HG03558 (cell line): Measurements from ENCODE around the gene TMEM181.
A peak's percentile ranks its signal among the peaks of the same experiment; 100 is the strongest.
"Not testable (repeated sequence)": the region's sequence is repeated elsewhere in the genome, so short reads cannot be mapped to it uniquely, and the experiment has no call there.

Experiments
- ATAC-seq: cut with Tn5 transposase; IDR thresholded peaks from one replicate; pipeline ENCODE4 v1.9.1; 2021; ENCODE audit warnings: moderate number of reproducible peaks; ENCODE audit not compliant: unreplicated experiment; ENCODE audit errors: extremely low read depth

The TMEM181 gene

GRCh38 chr6:158633127-158633526 is 73.2 kb downstream of the TMEM181 start:
- ATAC-seq, result no peak

DNA sequence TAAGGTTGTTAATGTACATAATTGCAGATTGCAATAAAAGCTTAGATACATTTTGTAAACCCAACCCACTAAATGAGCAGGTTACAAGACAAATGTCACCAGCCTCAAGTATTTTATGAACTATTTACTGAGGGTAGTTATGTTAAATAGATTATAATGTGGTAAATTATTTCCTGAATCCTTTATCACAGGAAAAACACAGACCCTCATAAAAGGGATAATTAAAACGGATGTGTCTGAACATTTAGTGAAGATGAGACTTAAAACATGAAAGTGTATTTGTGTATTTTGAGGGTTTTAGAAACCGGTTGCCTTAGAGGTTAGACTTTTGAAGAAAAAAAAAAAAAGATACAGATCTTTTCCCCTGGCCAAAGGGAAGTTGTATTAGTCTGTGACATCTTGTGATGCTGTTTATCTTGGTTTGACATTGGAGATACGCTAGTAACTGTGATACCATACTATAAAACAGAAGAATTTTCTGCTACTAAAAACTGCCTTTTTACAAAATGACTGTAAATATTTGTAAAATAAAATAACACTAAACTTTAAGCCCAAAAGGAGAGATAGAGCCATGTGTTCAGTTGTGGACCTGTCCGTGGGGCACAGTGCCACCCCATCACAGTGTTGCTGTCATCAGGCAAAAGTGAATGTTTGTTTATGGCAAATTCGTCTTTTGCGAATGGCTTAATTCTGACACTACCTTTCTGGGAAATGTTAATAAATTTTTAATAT is 75.0 kb downstream of the TMEM181 start:
- ATAC-seq, result no peak

- no peak for ATAC-seq
Observed at GRCh38 chr6:158635427-158636073, 75.7 kb downstream of the TMEM181 start.

GRCh38 chr6:158636778-158637177 is 76.9 kb downstream of the TMEM181 start:
- ATAC-seq, result no peak

DNA sequence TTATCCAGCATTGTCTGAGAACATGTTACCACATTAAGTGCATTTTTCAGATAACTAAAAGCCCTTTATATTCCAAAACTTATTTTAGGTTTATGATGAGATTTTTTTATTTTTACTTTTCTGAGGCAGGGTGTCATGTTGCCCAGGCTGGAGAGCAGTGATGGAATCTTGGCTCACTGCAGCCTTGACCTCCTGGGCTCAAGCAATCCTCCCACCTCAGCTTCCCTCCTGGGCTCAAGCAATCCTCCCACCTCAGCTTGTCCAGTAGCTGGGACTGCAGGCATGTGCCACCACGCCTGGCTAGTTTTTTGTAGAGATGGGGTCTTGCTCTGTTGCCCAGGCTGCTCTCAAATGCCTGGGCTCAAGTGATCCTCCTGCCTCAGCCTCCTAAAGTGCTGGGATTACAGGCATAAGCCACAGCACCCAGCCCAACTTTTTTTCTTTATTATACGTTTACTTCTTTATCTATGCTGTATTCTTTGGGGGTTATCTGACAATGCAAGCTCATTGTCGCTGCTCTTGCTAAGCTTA is 78.5 kb downstream of the TMEM181 start:
- ATAC-seq, result no peak

GRCh38 chr6:158639056-158639455 is 79.2 kb downstream of the TMEM181 start:
- ATAC-seq, result no peak

DNA sequence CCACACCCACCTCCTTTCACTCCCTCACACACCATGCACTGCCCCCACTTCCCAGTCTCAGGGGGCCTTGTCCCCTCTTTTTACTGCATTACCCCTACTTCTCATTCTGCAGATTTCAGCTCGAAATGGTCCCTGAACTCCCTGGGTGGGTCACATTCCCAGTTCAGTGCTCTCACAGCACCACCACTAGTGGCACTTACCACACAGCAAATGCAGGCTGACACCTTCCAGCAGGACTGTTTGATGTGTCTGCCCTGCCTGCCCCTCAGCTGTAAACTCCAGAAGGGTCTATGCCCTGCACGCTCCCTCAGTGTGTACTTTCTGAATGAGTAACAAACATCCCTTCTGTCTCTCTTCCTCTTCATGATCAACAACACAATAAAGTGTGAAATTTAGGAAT is 80.6 kb downstream of the TMEM181 start:
- no peak for ATAC-seq

DNA sequence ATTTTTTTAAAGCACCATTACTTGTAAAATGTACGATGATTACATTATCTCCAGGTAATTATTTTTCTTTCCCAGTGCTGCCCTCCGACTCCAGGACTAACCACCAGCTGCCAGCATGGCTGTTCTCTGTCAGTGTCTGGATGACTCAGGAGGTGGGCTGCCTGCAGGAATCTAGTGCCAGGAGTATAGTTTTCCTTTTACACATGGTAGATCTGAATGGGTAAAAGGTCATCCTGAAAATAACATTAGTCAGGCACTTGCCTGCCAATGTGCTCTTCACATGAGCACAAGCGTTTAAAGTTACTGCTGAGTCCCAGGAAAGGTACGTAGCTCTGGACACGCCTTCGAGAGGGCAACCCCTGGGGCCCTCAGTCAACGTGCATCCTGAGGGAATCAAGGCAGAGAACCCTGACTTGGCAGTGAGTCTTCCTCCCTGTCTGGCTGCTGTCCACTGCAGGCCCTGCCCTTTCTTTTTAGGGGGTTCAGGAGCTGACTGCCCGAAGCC is 82.3 kb downstream of the TMEM181 start:
- ATAC-seq, result no peak

- no peak for ATAC-seq
Observed at GRCh38 chr6:158643836-158644230, 83.9 kb downstream of the TMEM181 start.

GRCh38 chr6:158644231-158645063 is 84.6 kb downstream of the TMEM181 start, which contains the start of gene DYNLT1:
Gene DYNLT1, minus strand, starts transcription at chr6:158644743. Its CDS starts 35 bp downstream, at chr6:158644708.
- peak; percentile 32 for ATAC-seq

DNA sequence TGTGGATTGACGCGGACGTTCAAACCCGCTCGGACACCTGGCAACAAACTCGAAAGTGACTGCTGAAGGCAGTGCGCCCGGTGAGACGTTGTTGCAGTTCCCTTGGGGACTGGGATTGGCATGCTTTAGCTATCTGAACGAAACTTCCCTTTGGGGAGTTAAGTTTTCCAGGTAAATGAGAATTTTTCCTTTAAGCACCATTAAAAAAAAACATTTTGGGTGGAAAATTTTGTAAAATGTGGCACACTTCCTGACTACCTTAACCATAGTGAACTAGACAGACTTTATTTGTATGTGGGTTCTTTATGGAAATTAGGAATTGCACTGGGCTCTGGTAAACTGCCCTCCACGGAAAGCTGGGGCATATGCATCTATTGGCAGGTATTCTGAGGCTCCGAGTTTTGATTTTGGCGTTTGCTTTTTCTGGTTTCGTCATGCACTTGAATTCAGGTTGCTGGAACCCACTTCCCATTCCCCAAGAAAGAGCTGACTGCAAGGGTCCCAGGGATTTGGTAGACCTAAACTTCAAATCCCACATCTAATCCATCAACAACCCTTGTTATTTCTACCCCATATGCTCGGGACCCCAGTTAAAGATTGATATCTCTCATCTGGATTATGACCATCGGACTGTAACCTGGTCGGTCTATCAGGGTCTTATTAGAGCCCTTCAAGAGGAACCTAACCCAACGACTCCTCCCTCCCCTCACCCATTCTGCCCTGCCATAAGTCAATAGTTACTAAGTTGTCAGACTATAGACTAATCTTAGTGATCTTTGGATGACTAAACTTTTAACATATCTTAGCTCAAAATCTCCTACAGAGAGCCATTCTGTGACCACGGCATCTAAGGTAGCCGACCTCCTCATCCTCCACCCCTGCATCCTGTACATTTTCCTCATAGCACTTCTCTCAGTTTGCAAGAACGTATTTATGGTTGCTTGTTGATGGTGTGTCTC is 85.5 kb downstream of the TMEM181 start:
- no peak for ATAC-seq

GRCh38 chr6:158646023-158646910 is 86.4 kb downstream of the TMEM181 start:
- ATAC-seq, result no peak

GRCh38 chr6:158647501-158647900 is 87.6 kb downstream of the TMEM181 start:
- ATAC-seq, result no peak

- no peak for ATAC-seq
Observed at GRCh38 chr6:158648682-158649131, 88.8 kb downstream of the TMEM181 start.

GRCh38 chr6:158649289-158650143 is 89.6 kb downstream of the TMEM181 start, which contains the start of gene SYTL3:
Gene SYTL3, plus strand, starts transcription at chr6:158650054. Its CDS starts 13,215 bp downstream, at chr6:158663269.
- ATAC-seq, result peak; percentile 33

GRCh38 chr6:158651981-158652737 is 92.3 kb downstream of the TMEM181 start:
- not testable (repeated sequence) for ATAC-seq
